ENCODE measurements around the gene CLDN22. TPM values are rescaled to one million over a fixed set of nuclear protein-coding genes. Genes with fewer than 3 reads are reported as not detected.

The CLDN22 gene
- polyA plus RNA-seq, 1 of the 3 experiments (the other 2 are of a cell fraction): 0.05 TPM

- no peak overlapping the region for H3K27ac ChIP-seq (ENCODE audit: low read depth in 2 of 2, low read length in 1 of 2)
- no peak overlapping the region for H3K9ac ChIP-seq
- no peaks in the 10 kb centered on the region for H3K36me3 ChIP-seq (replicated peaks in 1 of 2; ENCODE audit: control insufficient read depth in 1 of 2, insufficient read depth in 2 of 2, low read length in 1 of 2)
- H3K27me3 ChIP-seq (ENCODE audit: insufficient read depth): no peaks in the 10 kb centered on the region
- ChIA-PET CTCF (interaction anchor here (1.6 kb wide), 1 partner anchor 43 kb away, joined by 3 read pairs; no protein-coding TSS in a partner anchor), POLR2A (no interaction called here)
- no peak for TF ChIP-seq NFIC (IDR thresholded peaks at IDR 0.05; ENCODE audit: borderline replicate concordance)
- TF ChIP-seq RXRA (IDR thresholded peaks at IDR 0.05; ENCODE audit: borderline replicate concordance, low read depth): no peak
- no peak for TF ChIP-seq TEAD4 (IDR thresholded peaks at IDR 0.05; ENCODE audit: borderline replicate concordance, insufficient read depth)
- no peak for TF ChIP-seq TAF1 (IDR thresholded peaks at IDR 0.05; ENCODE audit: borderline replicate concordance, low read depth, low read length)
- TF ChIP-seq ELF1 (IDR thresholded peaks at IDR 0.05): no peak
- no peaks in the 10 kb centered on the region for H4K20me1 ChIP-seq (ENCODE audit: insufficient read depth)
- H2AFZ ChIP-seq (ENCODE audit: low read depth): no peak overlapping the region
- H3K79me2 ChIP-seq (ENCODE audit: insufficient read depth): no peaks in the 10 kb centered on the region
- no peak overlapping the region for H3K4me2 ChIP-seq
- H3K9me3 ChIP-seq: no peaks in the 10 kb centered on the region
- H3K4me1 ChIP-seq (ENCODE audit: control insufficient read depth in 1 of 2, insufficient read depth in 2 of 2, low read depth in 1 of 2, low read length in 1 of 2): 0 out of 4 replicates have a peak, but pooled peaks cover 0 to 7% of the 10 kb centered on the region in 2 experiments
- no peak for DNase-seq
- no peaks in the 10 kb centered on the region for H3K9me2 ChIP-seq
- H3K4me3 ChIP-seq (ENCODE audit: low read depth in 2 of 2, low read length in 1 of 2): no peak overlapping the region
- 77% methylated on average over 9 of the region's 10 CpGs for WGBS (ENCODE audit: low lambda C conversion rate)
- peaks cover 13% of the 10 kb centered on the region for H3F3A ChIP-seq (replicated peaks; ENCODE audit: insufficient read depth)
These were observed 43.9 kb upstream of the CLDN22 start for GRCh38 chr4:183364025-183364424.

- POLR2A ChIA-PET: no interaction called here
- Histone ChIP-seq H3K4me2 (no peak overlapping the region), H2AFZ (ENCODE audit: low read depth) (no peak overlapping the region), H3K9me3 (no peaks in the 10 kb centered on the region), H3K9ac (no peak overlapping the region), H3K79me2 (ENCODE audit: insufficient read depth) (no peaks in the 10 kb centered on the region), H3K9me2 (no peaks in the 10 kb centered on the region), H4K20me1 (ENCODE audit: insufficient read depth) (no peaks in the 10 kb centered on the region), H3K27ac (ENCODE audit: low read depth in 2 of 2, low read length in 1 of 2) (no peak overlapping the region), H3K27me3 (ENCODE audit: insufficient read depth) (no peaks in the 10 kb centered on the region), H3F3A (replicated peaks; ENCODE audit: insufficient read depth) (peaks cover 13% of the 10 kb centered on the region), H3K4me3 (ENCODE audit: low read depth in 2 of 2, low read length in 1 of 2) (no peak overlapping the region), H3K4me1 (ENCODE audit: control insufficient read depth in 1 of 2, insufficient read depth in 2 of 2, low read depth in 1 of 2, low read length in 1 of 2) (0 out of 4 replicates have a peak, but pooled peaks cover 0 to 7% of the 10 kb centered on the region in 2 experiments), H3K36me3 (replicated peaks in 1 of 2; ENCODE audit: control insufficient read depth in 1 of 2, insufficient read depth in 2 of 2, low read length in 1 of 2) (no peaks in the 10 kb centered on the region)
- CTCF ChIA-PET: interaction anchor here (1.6 kb wide), 1 partner anchor 44 kb away, joined by 3 read pairs; no protein-coding TSS in a partner anchor
- DNase-seq: no peak
- TF ChIP-seq NRF1 (IDR thresholded peaks at IDR 0.05; ENCODE audit: low read depth, low read length) (no peak), CHD2 (IDR thresholded peaks at IDR 0.05; ENCODE audit: low read length, partially characterized antibody) (no peak), IRF3 (IDR thresholded peaks at IDR 0.05; ENCODE audit: low read depth, low read length) (no peak), JUND (IDR thresholded peaks at IDR 0.05) (no peak), ELF1 (IDR thresholded peaks at IDR 0.05) (no peak), PBX3 (IDR thresholded peaks at IDR 0.05) (no peak), GABPA (IDR thresholded peaks at IDR 0.05; ENCODE audit: low read depth) (no peak), YY1 (IDR thresholded peaks at IDR 0.05; ENCODE audit: low read depth) (no peak), FOXJ3 (CRISPR knock-in tag; IDR thresholded peaks at IDR 0.05) (no peak), MXI1 (IDR thresholded peaks at IDR 0.05; ENCODE audit: low read depth, low read length) (no peak), POLR2AphosphoS5 (IDR thresholded peaks at IDR 0.05; ENCODE audit: low read depth, low read length) (no peak), TAF1 (IDR thresholded peaks at IDR 0.05; ENCODE audit: borderline replicate concordance, low read depth, low read length) (no peak), TEAD4 (IDR thresholded peaks at IDR 0.05; ENCODE audit: borderline replicate concordance, insufficient read depth) (no peak), RXRA (IDR thresholded peaks at IDR 0.05; ENCODE audit: borderline replicate concordance, low read depth) (no peak), EZH2phosphoT487 (IDR thresholded peaks at IDR 0.05; ENCODE audit: borderline replicate concordance, low read depth) (no peak)
- TF ChIP-seq, protein P1, sequence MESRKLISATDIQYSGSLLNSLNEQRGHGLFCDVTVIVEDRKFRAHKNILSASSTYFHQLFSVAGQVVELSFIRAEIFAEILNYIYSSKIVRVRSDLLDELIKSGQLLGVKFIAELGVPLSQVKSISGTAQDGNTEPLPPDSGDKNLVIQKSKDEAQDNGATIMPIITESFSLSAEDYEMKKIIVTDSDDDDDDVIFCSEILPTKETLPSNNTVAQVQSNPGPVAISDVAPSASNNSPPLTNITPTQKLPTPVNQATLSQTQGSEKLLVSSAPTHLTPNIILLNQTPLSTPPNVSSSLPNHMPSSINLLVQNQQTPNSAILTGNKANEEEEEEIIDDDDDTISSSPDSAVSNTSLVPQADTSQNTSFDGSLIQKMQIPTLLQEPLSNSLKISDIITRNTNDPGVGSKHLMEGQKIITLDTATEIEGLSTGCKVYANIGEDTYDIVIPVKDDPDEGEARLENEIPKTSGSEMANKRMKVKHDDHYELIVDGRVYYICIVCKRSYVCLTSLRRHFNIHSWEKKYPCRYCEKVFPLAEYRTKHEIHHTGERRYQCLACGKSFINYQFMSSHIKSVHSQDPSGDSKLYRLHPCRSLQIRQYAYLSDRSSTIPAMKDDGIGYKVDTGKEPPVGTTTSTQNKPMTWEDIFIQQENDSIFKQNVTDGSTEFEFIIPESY (IDR thresholded peaks at IDR 0.05; ENCODE audit: borderline replicate concordance, low read depth): no peak
- TF ChIP-seq, protein P2, sequence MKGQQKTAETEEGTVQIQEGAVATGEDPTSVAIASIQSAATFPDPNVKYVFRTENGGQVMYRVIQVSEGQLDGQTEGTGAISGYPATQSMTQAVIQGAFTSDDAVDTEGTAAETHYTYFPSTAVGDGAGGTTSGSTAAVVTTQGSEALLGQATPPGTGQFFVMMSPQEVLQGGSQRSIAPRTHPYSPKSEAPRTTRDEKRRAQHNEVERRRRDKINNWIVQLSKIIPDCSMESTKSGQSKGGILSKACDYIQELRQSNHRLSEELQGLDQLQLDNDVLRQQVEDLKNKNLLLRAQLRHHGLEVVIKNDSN (IDR thresholded peaks at IDR 0.05; ENCODE audit: borderline replicate concordance, low read depth): no peak
- WGBS (ENCODE audit: low lambda C conversion rate): 79% methylated on average over 15 of the region's 15 CpGs
These were observed 43.0 kb upstream of the CLDN22 start for GRCh38 chr4:183362916-183363542.
